ENCODE results near the gene PLCL1. TPM values are rescaled to one million over a fixed set of nuclear protein-coding genes. Genes with fewer than 3 reads are reported as not detected.

PLCL1 gene
- polyA plus RNA-seq, 3 donors, result 17.8 to 20.9 (median 19.4) TPM

GRCh38 chr2:197879812-197880408 lies 75.5 kb downstream of the PLCL1 start:
- DNase-seq (ENCODE audit: low read depth in 3 of 3, low spot score in 2 of 3), result no peak

- DNase-seq (ENCODE audit: low read depth in 3 of 3, low spot score in 2 of 3), result no peak
Observed at GRCh38 chr2:197883354-197884032, 79.1 kb downstream of the PLCL1 start.

GRCh38 chr2:197884252-197884651 lies 79.9 kb downstream of the PLCL1 start:
- DNase-seq (ENCODE audit: low read depth in 3 of 3, low spot score in 2 of 3), result no peak

- DNase-seq (ENCODE audit: low read depth in 3 of 3, low spot score in 2 of 3), result no peak
Observed at GRCh38 chr2:197885126-197885525, 80.7 kb downstream of the PLCL1 start.

- DNase-seq (ENCODE audit: low read depth in 3 of 3, low spot score in 2 of 3), result no peak
Observed at GRCh38 chr2:197885587-197885986, 81.2 kb downstream of the PLCL1 start.

- no peak for DNase-seq (ENCODE audit: low read depth in 3 of 3, low spot score in 2 of 3)
Observed at GRCh38 chr2:197888321-197888720, 83.9 kb downstream of the PLCL1 start.

GRCh38 chr2:197889041-197889440 lies 84.6 kb downstream of the PLCL1 start:
- no peak for DNase-seq (ENCODE audit: low read depth in 3 of 3, low spot score in 2 of 3)

- DNase-seq (ENCODE audit: low read depth in 3 of 3, low spot score in 2 of 3), result no peak
Observed at GRCh38 chr2:197890168-197890567, 85.8 kb downstream of the PLCL1 start.

- DNase-seq (ENCODE audit: low read depth in 3 of 3, low spot score in 2 of 3), result no peak
Observed at GRCh38 chr2:197891897-197892442, 87.6 kb downstream of the PLCL1 start.

- no peak for DNase-seq (ENCODE audit: low read depth in 3 of 3, low spot score in 2 of 3)
Observed at GRCh38 chr2:197893403-197894177, 89.2 kb downstream of the PLCL1 start.

GRCh38 chr2:197894751-197895274 lies 90.4 kb downstream of the PLCL1 start:
- no peak for DNase-seq (ENCODE audit: low read depth in 3 of 3, low spot score in 2 of 3)

GRCh38 chr2:197897960-197898678 lies 93.7 kb downstream of the PLCL1 start:
- DNase-seq (ENCODE audit: low read depth in 3 of 3, low spot score in 2 of 3), result no peak

GRCh38 chr2:197904446-197904845 lies 100.1 kb downstream of the PLCL1 start:
- DNase-seq (ENCODE audit: low read depth in 3 of 3, low spot score in 2 of 3), result no peak

GRCh38 chr2:197908156-197908555 lies 103.8 kb downstream of the PLCL1 start:
- no peak for DNase-seq (ENCODE audit: low read depth in 3 of 3, low spot score in 2 of 3)

- DNase-seq (ENCODE audit: low read depth in 3 of 3, low spot score in 2 of 3), result no peak
Observed at GRCh38 chr2:197908990-197909776, 104.8 kb downstream of the PLCL1 start.

GRCh38 chr2:197911667-197912066 lies 107.3 kb downstream of the PLCL1 start:
- no peak for DNase-seq (ENCODE audit: low read depth in 3 of 3, low spot score in 2 of 3)

GRCh38 chr2:197913084-197913483 lies 108.7 kb downstream of the PLCL1 start:
- DNase-seq (ENCODE audit: low read depth in 3 of 3, low spot score in 2 of 3), result no peak

- no peak for DNase-seq (ENCODE audit: low read depth in 3 of 3, low spot score in 2 of 3)
Observed at GRCh38 chr2:197914778-197915177, 110.4 kb downstream of the PLCL1 start.

- no peak for DNase-seq (ENCODE audit: low read depth in 3 of 3, low spot score in 2 of 3)
Observed at GRCh38 chr2:197915548-197916265, 111.3 kb downstream of the PLCL1 start.
